NCI-H446 treated with DMSO at 0.1 percent for 48 hours (cell line): Measurements from ENCODE around the gene DUSP9.
"Not testable (repeated sequence)": the region's sequence is repeated elsewhere in the genome, so short reads cannot be mapped to it uniquely, and the experiment has no call there.

Experiments used
- DNase-seq: peaks from one replicate; lab custom pipeline; 2025; lab: John Stamatoyannopoulos, UW

DUSP9 gene

GRCh38 chrX:153693216-153694086, 46.4 kb downstream of the DUSP9 start:
- DNase-seq: no peak

GRCh38 chrX:153694256-153694655, 47.3 kb downstream of the DUSP9 start:
- not testable (repeated sequence) for DNase-seq

DNA sequence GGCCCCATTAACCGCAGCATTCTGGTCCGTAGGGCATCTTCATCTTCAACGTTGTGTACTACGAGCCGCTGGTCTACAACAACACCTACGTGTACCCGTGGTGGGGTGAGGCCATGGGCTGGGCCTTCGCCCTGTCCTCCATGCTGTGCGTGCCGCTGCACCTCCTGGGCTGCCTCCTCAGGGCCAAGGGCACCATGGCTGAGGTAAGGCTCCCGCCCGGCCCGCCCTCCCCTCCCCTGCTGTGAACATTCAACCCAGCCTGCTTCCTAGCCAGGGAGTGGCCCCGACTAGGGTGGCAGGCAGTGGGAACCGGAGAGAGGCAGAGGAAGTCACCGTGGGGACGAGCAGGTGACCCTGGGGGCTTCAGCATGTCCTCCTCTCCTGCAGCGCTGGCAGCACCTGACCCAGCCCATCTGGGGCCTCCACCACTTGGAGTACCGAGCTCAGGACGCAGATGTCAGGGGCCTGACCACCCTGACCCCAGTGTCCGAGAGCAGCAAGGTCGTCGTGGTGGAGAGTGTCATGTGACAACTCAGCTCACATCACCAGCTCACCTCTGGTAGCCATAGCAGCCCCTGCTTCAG, 47.8 kb downstream of the DUSP9 start:
- DNase-seq: no peak

GRCh38 chrX:153696100-153696499, 49.1 kb downstream of the DUSP9 start:
- DNase-seq: no peak

DNA sequence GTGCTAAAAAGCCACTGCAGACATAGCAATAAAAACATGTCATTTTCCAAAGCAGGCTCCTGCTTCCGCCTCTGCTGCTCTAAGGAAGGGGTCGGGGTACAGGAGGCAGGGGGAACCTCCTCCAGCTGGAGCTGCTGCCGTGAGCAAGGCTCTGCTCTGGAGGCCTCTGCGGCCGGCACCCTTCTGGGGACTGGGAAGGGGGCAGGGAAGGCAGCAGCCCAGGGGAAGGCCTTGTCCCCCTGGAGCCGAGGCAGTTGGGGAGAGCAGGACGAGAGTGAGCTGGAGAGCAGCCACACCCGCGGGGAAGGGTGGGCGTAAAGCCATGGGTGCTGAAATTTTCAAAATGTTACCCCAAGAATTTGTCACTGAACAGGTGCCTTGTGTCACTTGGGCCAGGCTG, 49.5 kb downstream of the DUSP9 start:
- not testable (repeated sequence) for DNase-seq

DNA sequence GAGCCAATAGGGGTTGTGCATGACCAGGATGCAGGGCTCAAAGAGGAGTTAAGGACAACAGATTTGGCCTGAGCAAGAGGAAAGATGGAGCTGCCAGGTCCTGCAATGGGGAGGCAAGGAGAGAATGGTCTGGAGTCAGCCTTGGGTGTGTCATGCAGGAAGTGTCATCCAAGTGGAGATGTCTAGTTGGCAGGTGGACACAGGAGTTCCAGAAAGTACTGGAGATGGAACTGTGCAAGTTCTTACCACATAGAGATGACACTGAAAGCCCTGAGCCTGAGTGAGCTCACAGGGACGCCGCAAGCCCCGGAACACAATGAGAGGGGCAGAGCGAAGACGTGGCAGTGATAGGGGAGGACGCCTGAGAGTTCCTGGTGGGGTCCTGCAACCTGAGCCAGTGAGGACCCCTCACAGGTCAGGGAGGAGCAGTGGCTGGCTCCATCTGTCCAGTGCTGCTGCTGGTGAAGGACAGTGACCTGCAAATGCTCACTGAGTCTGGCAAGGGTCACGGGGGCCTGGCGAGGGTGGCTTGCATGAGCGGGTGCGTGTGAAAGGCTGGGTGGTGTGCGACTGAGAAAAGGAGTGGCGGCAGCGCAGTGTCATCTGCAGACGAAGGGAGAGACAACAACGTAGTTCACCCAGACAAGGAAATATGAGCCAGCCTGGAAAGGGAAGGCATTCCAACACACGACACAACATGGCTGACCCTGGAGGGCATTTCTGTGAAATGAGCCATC, 50.2 kb downstream of the DUSP9 start:
- not testable (repeated sequence) for DNase-seq

DNA sequence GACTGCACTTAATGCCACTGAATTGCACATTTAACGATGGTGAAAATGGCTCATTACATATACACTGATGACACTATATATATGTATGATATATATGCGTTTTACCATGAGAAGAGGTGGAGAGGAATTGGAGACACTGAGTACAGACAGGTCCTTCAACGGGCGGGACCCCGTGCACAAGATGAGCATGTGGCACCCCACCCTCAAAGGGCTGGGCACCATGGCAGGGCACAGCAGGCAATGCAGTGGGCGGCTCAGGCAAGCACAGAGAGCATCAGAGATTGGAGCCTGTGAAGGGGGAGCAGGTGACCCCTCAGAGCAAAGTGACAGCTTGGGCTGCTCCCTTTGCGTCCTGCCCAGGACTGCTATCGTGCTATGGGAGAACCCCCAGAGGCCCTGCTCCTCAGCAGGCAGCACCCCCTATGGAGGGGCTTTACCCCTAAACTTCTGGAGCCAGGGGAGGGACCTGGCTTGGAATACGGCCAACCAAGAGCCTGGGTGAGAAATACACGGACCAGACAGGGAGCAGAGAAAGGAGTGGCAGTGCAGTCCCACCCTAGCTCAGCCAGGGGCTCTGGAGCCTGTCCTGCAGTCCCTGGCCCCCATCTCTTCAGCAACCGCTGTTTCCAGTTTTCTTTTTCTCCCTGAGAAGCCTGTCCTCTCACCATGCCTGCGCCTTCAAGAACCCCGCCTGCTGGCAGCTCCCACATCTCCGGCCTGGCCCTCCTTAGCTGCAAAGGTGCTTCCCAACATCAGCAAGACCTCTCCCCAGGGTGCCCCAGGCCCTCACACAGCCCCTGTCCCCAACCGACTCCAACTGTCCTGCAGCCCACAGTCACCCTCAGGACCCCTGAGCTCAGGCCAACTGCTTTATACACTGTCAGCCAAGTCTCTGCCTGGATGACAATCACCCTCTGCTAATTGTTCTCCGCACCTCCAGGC, 51.2 kb downstream of the DUSP9 start:
- no peak for DNase-seq

DNA sequence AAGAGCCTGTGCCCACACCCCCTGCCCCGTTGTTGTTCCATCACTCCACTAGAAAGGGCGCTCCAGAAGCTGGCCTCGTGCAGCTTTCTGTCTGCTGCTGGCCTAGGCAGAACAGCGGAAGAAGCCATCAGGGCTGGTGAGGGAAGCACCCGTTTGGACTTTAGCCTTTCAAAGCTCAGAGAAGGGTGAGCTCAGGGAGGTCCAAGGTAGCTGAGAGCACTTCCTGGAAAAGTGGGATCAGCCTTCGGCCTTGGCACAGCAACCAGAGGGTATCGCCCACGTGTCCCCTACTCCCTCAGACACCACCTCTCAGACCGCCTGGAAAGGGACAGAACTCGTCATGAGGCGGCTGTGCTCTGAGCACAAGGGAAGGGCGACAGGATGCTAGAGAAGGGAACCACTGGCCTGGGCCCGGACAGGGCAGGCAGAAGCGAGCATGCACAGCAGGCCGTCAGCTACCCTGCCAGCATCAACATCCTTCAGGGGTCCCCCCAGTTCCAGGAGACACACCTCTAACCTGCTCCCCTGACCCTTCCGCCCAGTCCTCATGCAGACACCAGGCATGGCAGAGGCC, 52.3 kb downstream of the DUSP9 start:
- DNase-seq: not testable (repeated sequence)

- not testable (repeated sequence) for DNase-seq
Measured at GRCh38 chrX:153699784-153700371, 52.9 kb downstream of the DUSP9 start.

DNA sequence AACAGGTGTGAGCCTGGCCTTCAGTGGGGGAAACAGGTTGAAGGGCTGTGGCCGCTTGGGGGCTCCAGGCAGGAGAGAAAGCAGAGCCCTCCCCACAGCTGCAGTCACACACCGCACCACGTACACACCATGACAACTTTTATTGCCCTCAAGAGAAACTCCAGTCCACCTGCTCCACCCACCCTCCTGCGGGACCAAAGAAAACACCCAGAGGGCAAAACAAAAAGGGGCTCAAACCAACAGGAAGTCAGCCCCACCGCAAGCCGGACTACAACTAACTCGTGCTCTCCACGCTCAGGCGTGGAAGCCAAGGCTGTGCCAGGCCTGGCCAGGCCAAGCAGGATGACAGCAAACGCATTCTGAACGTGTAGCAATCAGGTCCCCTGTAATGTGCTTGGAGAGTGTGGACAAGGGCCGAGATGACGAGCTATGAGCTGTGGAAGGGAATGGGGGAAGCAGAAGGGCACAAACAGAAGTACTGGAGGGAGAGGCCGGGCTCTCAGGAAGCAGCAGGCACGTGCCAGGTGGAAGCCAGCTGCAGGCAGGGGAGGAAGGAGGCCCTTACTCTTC, 53.5 kb downstream of the DUSP9 start:
- DNase-seq: no peak
